ENCODE data around the gene WDR31.
"Not testable (repeated sequence)": the region's sequence is repeated elsewhere in the genome, so short reads cannot be mapped to it uniquely, and the experiment has no call there.

WDR31 gene

DNA sequence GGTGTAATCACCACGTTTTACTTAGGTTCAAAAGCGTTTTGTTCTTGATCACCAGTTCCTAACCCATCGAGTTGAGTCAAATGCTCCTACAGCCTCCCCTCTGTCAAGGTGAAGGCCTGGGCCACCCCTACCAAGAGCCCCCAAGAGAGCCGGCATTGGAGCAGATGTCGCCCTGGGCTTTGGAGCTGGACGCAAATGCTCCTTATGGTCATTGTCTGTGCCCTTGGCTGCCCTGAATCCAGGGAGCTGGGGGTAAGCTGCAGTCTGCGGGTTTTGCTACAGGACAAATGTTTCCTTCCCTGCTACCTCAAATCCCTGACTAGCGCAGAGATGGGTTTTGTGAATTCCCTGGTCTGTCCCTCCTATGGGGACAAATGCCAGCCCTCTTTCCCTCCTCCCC lies 41.8 kb downstream of the WDR31 start:
- no peak for DNase-seq (ENCODE audit: low read depth, low spot score)

DNA sequence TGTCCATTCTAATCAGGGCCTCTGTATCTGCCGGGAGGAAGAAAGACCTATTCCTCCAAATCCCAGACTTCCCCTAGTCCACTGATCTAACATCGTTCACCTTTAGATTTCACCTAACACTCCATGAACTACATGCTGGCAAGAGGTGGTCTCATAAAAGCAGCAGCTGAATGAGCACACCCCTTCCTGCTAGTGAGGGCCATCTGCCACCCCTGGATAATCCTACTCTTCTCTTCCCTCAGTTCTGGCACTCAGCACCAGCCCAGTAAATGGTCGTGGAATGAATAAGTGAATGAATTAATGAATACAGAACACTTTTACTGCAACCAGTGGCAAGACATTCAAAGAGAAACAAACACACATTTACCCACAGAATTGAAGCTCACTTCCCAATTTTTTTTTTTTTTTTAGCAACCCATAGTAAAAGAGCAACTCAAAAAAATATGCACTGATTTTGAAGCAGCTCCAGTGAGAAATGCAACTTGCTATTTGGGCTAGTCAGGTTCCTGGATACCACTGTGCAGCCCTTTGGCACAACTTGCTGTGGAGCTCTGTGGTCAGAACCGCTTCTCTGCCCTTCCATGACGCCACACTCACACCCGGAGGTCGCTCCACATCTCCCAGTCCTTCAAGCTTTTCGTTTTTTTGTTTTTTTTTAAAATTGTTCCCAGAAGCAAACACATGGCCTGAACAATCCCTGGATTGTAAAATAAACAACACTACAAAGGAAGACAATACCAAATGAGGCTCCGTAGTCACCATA lies 43.1 kb downstream of the WDR31 start:
- DNase-seq (ENCODE audit: low read depth, low spot score) = no peak

DNA sequence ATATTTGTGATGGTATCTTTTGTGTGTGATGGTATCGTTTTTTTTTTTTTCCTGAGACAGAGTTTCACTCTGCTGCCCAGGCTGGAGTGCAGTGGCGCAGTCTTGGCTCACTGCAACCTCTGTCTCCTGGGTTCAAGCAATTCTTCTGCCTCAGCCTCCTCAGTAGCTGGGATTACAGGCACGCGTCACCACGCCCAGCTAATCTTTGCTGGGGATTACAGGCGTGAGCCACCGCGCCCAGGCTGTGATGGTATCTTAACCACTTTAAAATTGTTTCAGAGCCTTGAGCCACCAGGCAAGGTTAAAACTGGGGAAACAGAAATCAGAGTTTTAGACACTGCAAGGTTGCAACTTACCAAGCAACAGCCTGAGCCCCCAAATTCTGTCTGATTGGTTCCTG lies 43.8 kb downstream of the WDR31 start:
- not testable (repeated sequence) for DNase-seq (ENCODE audit: low read depth, low spot score)

DNA sequence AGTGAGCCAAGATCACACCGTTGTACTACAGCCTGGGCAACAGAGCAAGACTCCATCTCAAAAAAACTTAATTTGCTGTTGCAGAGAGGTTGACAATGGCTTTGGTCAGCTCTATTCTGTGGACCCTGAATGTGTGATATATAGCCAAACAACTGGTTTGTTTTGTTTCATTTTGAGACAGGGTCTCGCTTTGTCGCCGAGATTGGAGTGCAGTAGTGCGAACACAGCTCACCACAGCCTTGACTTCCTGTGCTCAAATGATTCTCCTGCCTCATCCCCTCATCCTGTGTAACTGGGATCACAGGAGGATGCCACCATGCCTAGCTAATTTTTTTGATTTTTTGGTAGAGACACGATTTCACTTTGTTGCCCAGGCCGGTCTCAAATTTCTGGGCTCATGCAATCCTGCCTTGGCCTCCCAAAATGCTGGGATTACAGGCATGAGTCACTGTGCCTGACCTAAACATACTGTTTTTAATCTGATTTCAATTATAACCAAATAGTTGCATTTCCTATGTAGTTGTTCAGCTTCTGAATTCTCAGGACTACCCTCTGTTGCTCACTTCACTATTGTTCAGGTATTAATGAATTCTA lies 46.7 kb downstream of the WDR31 start:
- DNase-seq (ENCODE audit: low read depth, low spot score) = no peak

DNA sequence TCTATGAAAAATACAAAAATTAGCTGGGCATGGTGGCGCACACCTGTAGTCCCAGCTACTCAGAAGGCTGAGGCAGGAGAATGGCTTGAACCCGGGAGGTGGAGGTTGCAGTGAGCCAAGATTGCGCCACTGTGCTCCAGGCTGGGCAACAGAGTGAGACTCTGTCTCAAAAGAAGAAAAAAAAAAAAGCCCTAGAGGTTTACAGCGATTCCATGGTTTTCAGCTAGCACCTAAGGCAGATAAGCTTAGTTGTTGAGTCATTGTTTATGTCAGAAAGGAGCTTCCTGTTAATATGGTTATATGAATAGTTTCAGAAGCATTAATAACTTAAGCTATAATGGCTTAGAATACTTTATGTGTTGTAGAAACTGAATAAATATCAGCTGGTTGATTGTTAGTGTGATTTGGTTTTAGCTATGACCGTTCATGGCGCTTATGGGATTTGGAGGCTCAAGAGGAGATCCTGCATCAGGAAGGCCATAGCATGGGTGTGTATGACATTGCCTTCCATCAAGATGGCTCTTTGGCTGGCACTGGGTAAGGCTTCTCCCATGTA lies 49.9 kb downstream of the WDR31 start:
- no peak for DNase-seq (ENCODE audit: low read depth, low spot score)

DNA sequence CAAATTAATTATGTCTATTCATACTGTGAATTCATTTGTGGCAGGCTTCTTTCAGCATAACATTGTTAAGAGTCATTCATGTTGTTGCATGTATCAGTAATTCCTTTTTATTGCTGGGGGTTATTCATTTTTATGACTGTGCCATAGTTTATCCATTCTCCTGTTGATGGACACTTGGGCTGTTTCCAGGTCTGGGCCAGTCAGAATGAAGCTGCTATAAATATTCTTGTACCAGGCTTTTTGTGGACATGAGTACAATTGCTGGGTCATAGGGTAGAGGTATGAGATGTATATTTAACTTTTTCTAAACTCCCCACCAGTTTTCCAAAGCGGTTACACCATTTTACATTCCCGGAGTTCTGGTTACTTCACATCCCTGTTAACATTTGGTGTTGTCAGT lies 51.0 kb downstream of the WDR31 start:
- no peak for DNase-seq (ENCODE audit: low read depth, low spot score)

DNA sequence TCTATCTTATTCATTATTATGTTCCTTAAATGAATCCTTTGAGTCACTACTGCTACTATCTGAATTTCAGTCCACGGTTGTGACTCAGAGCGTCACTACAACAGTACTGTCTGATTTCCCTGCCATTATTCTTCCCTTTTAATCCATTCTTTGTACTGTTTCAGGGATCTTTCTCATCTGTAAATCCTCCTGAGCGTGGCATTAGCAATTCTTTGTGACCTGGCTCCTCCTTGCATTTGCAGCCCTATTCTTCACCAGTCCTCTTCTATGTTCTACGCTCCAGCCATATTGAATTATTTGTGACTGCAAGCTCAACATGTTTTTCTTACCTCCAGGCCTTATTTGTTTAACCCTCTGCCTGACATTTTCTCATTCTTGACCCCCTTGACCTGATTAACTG lies 58.7 kb downstream of the WDR31 start:
- no peak for DNase-seq (ENCODE audit: low read depth, low spot score)

DNA sequence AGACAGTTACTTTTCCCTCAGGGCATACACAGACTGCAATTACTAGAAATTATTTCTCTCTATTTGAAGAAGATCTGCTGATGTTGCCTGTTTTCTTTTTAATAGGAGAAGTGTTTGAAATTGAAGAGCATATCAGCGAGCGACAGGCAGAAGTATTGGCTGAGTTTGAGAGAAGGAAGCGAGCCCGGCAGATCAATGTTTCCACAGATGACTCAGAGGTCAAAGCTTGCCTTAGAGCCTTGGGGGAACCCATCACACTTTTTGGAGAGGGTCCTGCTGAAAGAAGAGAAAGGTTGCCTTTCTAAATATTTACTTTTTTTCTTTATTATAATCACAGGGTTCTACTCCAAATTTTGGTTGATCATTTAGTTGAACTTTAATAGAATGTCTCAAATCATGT lies 61.2 kb downstream of the WDR31 start:
- no peak for DNase-seq (ENCODE audit: low read depth, low spot score)

DNA sequence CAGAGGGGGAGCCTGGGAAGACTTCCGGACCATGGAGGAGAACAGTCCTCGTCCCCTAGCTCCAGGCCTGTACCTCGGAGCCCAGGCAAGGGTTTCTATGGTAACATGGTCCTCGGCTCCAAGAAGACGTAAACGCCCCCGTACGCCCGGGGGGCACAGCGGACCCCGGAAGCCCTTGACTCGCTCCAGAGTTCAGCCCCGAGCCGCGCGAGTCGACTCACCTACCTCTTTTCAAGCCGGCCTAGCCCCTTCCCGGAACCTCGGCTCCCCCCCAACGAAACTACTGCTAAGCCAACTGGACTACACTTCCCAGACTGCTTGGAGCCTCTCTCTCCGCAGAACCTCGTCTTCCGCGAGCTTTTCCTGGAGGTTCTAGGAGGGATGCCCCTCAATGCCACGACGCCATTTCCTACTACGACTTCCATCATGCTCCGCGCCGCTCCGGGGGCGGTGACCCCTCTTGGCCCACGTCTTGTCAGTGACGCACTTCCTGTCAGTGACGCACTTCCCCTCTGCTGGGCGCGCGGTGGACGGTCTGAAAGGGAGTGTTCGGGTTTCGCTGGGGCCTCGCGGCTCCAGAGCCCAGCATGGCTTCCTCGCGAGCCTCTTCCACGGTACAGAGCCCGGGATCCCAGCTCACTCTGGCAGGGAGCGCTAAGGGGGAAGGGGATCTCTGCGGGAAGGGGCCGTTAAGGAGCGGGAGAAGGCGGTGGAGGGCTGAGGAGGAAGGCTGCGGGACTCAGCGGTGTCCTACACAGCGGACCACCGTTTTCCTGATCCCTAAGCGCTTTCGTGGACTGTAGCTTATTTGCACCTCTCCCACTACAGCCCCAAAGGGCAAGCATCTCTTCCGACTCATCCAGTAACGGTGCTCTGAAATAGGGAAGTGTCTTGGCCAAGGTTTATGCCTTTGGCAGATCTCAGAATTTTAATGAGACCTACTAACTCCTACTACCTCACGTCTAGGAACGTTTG lies 64.6 kb downstream of the WDR31 start, which contains the start of the genes CDC26 and PRPF4:
CDC26 (minus strand) TSS at position 416 of the 975 bp plus-strand sequence. CDS start 3,065 bp downstream, outside the sequence.
PRPF4 (plus strand) TSS at position 502 of the 975 bp plus-strand sequence; CDS start at position 588, 86 bp downstream.
- peak; percentile 93 for DNase-seq (ENCODE audit: low read depth, low spot score)

DNA sequence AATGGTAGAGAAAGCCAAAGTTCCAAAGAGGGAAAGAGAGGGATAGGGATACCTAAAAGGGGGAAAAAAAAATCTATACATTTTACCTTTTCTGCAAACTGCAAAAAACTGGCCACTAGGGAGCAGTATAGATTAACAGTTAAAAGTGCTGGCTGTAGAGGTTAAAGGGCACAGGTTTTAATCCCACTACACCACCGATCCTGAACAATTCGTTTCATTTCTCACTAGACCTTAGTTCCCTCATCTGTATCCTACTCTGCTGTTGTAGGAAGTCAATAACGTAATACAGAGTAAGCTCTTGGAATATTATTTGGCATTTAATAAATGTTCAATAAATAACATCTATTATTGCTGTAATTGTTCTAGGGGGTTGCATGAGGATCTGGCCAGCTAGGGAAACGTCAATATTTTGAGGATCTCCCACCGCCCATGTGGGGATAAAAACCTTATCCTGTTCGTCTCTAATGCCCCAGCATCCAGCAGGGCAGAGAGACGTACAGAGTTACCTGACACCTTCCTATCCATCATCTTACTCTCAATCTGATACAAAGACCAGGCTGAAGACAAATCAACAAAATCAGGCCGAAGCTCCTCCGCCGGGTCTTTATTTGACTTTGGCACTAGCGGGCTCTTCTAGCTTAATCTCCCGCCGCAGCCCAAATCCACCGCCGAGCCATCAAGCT lies 65.5 kb downstream of the WDR31 start:
- DNase-seq (ENCODE audit: low read depth, low spot score) = no peak

DNA sequence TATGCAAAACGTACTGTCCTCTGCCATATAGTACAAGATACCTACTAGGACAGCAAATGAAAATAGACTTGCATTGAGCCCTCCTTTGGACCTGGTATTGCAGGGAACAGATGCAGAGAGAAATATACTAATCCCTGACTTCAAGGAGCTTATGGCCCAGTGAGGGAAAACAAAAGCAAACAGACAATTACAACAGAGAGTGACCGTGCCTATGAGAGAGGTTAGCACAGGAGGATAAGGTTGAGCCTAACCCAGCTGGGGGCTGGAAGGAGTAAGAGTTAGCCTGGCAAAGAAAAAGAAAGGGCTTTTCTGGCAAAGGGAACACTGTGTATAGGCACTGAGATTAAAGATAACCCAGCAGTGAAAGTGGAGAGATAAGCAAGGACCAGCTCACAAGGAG lies 70.2 kb downstream of the WDR31 start:
- no peak for DNase-seq (ENCODE audit: low read depth, low spot score)

DNA sequence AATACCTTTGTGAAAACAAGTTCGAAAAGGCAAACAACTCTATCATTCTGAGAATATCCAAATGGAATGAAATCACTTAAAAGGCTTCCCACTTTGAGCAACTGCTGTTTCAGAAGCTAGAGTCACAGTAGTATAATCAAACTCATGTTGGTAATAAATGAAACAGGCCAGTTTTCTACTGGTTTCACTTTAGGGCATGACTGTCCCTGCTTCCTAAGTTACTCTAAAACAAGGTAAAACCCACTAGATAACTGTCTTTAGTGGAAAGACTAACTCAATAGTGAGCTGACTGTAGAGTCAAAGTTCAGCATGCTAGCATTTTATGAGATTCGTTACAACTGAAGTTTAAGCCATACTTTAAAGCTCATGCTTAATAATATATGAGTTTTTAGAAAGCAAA lies 70.7 kb downstream of the WDR31 start:
- DNase-seq (ENCODE audit: low read depth, low spot score) = no peak

DNA sequence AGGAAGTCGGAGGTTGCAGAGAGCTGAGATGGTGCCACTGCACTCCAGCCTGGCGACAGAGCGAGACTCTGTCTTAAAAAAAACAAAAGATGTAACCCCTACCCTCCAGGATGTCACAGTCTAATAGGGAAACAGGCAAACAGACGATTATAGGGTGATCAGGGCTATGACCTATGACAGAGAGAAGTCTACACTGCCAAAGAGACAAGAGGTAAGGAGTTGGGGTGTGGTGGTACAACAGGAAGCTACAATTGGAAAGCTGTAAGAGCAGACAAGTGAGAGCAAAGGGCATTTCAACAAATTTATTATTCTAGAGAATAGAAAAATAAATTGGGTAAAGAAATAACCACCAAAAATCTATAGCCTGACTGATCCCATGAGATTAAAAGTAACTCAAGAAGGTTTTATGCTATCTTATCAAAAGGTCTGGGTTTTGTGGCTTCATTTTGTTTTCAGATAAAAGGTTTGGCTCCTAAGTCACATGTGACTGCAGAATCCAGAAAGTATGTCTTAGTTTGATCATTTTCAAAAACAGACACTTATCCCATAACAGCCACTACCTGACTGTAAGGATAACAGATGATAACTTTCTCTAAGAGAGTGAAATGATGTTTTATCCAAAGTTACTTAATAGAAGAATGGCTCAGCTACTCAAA lies 72.0 kb downstream of the WDR31 start:
- no peak for DNase-seq (ENCODE audit: low read depth, low spot score)

DNA sequence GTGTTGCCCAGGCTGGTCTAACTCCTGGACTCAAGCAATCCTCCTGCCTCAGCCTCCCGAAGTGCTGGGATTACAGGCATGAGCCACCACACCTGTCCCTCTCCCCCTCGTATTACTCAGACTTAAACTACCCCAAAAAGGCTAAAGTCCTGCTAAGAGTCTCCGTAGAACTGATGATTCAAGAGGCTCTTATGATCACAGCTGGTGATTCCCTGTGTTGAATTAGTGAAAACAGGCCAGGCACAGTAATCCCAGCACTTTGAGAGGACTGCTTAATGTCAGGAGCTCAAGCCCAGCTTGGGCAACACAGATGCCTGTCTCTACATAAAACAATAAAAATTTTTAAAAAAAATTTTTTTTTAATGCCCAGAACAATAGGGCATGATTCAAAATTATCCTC lies 73.9 kb downstream of the WDR31 start:
- DNase-seq (ENCODE audit: low read depth, low spot score) = no peak
